ENCODE measurements around the gene CERS1. TPM values are rescaled to one million over a fixed set of nuclear protein-coding genes. Genes with fewer than 3 reads are reported as not detected.

Gene CERS1
- total and polyA plus RNA-seq, 4 donors: 0.28 TPM; not detected in 3

DNA sequence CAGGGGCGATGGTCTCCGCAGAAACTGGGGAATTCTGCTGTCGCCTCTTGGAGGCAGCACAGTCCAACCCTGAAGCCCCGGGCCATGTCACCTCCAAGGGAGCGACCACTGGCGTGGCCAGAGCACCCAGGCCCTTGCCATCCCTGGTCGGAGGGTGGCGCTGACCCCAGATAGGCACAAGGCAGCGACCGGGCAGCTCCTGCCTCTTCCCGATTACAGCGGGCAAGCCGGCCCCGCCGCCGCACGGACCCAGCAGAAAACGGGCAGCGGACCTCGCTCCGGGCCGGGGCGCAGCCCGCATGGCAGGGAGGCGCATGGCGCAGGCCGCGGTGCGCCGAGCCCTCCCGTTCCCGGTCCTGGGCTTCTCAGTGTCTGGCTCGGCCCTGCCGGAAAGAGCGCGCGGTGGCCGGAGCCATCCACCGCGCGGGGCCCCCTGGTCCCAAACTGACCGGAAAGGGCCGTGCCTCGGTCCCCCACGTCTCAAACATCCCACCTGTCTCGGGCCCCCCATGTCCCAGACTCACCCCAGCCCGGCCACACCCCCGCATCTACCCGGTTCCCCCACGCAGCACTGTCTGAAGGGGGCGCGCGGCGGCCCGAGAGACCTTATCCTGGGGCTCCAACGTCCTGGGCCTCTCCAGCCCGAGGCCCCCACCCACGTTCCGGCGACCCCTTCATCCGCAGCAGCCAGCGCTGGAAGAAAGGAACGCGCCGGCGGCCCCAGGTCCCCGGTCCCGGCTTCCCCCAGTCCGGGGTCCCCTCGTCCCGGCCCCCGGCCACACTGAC lies 727 bp downstream of the CERS1 start:
- no peak for DNase-seq (ENCODE audit: low spot score)
- 2% methylated on average over 72 of the region's 72 CpGs for WGBS

DNA sequence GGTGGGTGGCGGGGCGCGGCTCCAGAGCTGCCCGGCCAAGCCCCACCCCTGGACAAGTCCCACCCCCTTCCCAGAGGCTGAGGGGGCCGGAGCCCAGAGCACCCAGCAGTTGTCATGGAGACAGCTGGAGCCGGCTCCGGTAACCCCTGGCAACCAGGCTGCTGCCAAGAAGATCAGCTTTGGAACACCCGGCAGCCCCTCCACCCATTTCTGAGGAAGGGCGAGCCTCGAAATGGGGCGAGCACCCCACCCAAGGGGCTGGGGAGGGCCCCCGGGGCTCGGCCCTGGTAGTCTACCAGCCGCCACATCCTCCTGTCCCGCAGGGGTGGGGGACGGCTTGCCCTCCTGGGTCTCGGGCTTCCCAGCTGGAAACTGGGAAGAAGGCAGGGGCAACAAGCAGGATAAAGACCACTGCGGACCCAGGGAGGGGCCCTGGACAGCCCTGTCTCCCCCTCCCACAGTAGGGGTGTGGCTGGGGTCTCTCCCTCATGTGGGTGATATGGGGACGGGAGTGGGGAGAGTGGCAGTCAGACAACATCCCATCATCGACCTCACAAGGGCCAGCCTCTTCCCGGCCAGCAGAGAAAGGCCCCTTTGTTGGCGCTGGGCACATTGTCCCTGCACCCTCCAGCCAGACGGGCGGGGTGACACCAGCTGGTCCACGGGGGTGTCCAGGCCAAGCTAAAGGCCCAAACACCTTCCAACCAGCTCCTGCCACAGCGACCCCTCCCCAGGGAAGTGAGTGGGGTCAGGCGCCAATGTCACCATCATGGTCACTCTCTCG lies 1.5 kb downstream of the CERS1 start:
- Histone ChIP-seq H3K27me3 (ENCODE audit: control insufficient read depth in 4 of 4, insufficient read depth in 4 of 4, low read length in 3 of 4) (peaks cover 0 to 5% (median 0%) of the 10 kb centered on the region in 4 donors), H3K4me3 (ENCODE audit: low read depth in 1 of 3, low read length in 3 of 3) (no peak overlapping the region), H3K9me3 (ENCODE audit: control insufficient read depth in 4 of 4, low read length in 3 of 4) (no peaks in the 10 kb centered on the region), H3K27ac (ENCODE audit: low read depth in 1 of 2, low read length in 2 of 2) (no peak overlapping the region), H3K36me3 (ENCODE audit: control insufficient read depth in 4 of 4, insufficient read depth in 3 of 4, low read depth in 1 of 4, low read length in 3 of 4) (peaks cover 0 to 4% (median 2%) of the 10 kb centered on the region in 4 donors), H3K9ac (ENCODE audit: low read depth in 1 of 2, low read length in 2 of 2) (no peak overlapping the region), H3K4me1 (ENCODE audit: control insufficient read depth in 4 of 4, insufficient read depth in 4 of 4, low read length in 3 of 4) (peaks cover 2 to 21% (median 10%) of the 10 kb centered on the region in 4 donors)
- no peak for DNase-seq (ENCODE audit: low spot score)
- 16% methylated on average over 28 of the region's 28 CpGs for WGBS
- TF ChIP-seq, protein P1, sequence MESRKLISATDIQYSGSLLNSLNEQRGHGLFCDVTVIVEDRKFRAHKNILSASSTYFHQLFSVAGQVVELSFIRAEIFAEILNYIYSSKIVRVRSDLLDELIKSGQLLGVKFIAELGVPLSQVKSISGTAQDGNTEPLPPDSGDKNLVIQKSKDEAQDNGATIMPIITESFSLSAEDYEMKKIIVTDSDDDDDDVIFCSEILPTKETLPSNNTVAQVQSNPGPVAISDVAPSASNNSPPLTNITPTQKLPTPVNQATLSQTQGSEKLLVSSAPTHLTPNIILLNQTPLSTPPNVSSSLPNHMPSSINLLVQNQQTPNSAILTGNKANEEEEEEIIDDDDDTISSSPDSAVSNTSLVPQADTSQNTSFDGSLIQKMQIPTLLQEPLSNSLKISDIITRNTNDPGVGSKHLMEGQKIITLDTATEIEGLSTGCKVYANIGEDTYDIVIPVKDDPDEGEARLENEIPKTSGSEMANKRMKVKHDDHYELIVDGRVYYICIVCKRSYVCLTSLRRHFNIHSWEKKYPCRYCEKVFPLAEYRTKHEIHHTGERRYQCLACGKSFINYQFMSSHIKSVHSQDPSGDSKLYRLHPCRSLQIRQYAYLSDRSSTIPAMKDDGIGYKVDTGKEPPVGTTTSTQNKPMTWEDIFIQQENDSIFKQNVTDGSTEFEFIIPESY (IDR thresholded peaks at IDR 0.05): no peak
- TF ChIP-seq, protein P2, sequence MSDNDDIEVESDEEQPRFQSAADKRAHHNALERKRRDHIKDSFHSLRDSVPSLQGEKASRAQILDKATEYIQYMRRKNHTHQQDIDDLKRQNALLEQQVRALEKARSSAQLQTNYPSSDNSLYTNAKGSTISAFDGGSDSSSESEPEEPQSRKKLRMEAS (IDR thresholded peaks at IDR 0.05): no peak
- TF ChIP-seq TAF1 (conservative IDR thresholded peaks at IDR 0.05) (no peak), JUND (IDR thresholded peaks at IDR 0.05) (no peak), RAD21 (IDR thresholded peaks at IDR 0.05) (no peak), SP1 (IDR thresholded peaks at IDR 0.05) (no peak), RXRA (IDR thresholded peaks at IDR 0.05) (no peak), HNF4G (IDR thresholded peaks at IDR 0.05) (no peak), FOXA1 (IDR thresholded peaks at IDR 0.05) (no peak), NR2F2 (IDR thresholded peaks at IDR 0.05) (no peak), YY1 (IDR thresholded peaks at IDR 0.05) (no peak), GABPA (IDR thresholded peaks at IDR 0.05 in 1 of 2, conservative IDR thresholded peaks at IDR 0.05 in 1 of 2) (no peak)
- TF ChIP-seq, protein P3, sequence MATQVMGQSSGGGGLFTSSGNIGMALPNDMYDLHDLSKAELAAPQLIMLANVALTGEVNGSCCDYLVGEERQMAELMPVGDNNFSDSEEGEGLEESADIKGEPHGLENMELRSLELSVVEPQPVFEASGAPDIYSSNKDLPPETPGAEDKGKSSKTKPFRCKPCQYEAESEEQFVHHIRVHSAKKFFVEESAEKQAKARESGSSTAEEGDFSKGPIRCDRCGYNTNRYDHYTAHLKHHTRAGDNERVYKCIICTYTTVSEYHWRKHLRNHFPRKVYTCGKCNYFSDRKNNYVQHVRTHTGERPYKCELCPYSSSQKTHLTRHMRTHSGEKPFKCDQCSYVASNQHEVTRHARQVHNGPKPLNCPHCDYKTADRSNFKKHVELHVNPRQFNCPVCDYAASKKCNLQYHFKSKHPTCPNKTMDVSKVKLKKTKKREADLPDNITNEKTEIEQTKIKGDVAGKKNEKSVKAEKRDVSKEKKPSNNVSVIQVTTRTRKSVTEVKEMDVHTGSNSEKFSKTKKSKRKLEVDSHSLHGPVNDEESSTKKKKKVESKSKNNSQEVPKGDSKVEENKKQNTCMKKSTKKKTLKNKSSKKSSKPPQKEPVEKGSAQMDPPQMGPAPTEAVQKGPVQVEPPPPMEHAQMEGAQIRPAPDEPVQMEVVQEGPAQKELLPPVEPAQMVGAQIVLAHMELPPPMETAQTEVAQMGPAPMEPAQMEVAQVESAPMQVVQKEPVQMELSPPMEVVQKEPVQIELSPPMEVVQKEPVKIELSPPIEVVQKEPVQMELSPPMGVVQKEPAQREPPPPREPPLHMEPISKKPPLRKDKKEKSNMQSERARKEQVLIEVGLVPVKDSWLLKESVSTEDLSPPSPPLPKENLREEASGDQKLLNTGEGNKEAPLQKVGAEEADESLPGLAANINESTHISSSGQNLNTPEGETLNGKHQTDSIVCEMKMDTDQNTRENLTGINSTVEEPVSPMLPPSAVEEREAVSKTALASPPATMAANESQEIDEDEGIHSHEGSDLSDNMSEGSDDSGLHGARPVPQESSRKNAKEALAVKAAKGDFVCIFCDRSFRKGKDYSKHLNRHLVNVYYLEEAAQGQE (IDR thresholded peaks at IDR 0.05): no peak
- TF ChIP-seq, protein P4, sequence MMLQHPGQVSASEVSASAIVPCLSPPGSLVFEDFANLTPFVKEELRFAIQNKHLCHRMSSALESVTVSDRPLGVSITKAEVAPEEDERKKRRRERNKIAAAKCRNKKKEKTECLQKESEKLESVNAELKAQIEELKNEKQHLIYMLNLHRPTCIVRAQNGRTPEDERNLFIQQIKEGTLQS (IDR thresholded peaks at IDR 0.05): no peak

More for the DNA sequence above, 727 bp downstream of the CERS1 start:
- TF ChIP-seq JUND (IDR thresholded peaks at IDR 0.05) (no peak), HNF4G (IDR thresholded peaks at IDR 0.05) (no peak), EGR1 (IDR thresholded peaks at IDR 0.05; ENCODE audit: low read depth in 2 of 2) (no peak), RAD21 (IDR thresholded peaks at IDR 0.05) (peak in 1 of 2 donors; percentile 39)
- TF ChIP-seq, protein P5, sequence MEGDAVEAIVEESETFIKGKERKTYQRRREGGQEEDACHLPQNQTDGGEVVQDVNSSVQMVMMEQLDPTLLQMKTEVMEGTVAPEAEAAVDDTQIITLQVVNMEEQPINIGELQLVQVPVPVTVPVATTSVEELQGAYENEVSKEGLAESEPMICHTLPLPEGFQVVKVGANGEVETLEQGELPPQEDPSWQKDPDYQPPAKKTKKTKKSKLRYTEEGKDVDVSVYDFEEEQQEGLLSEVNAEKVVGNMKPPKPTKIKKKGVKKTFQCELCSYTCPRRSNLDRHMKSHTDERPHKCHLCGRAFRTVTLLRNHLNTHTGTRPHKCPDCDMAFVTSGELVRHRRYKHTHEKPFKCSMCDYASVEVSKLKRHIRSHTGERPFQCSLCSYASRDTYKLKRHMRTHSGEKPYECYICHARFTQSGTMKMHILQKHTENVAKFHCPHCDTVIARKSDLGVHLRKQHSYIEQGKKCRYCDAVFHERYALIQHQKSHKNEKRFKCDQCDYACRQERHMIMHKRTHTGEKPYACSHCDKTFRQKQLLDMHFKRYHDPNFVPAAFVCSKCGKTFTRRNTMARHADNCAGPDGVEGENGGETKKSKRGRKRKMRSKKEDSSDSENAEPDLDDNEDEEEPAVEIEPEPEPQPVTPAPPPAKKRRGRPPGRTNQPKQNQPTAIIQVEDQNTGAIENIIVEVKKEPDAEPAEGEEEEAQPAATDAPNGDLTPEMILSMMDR (IDR thresholded peaks at IDR 0.05; ENCODE audit: low read depth, low read length, missing input control): peak; percentile 13
- TF ChIP-seq, protein P1 (IDR thresholded peaks at IDR 0.05): no peak
- Histone ChIP-seq H3K4me3 (ENCODE audit: low read depth in 1 of 3, low read length in 3 of 3) (peak overlapping the region in 1 of 3 donors; percentile 49), H3K4me1 (ENCODE audit: control insufficient read depth in 4 of 4, insufficient read depth in 4 of 4, low read length in 3 of 4) (peaks cover 2 to 21% (median 10%) of the 10 kb centered on the region in 4 donors), H3K27me3 (ENCODE audit: control insufficient read depth in 4 of 4, insufficient read depth in 4 of 4, low read length in 3 of 4) (peaks cover 0 to 5% (median 0%) of the 10 kb centered on the region in 4 donors), H3K9ac (ENCODE audit: low read depth in 1 of 2, low read length in 2 of 2) (no peak overlapping the region), H3K9me3 (ENCODE audit: control insufficient read depth in 4 of 4, low read length in 3 of 4) (no peaks in the 10 kb centered on the region), H3K27ac (ENCODE audit: low read depth in 1 of 2, low read length in 2 of 2) (no peak overlapping the region), H3K36me3 (ENCODE audit: control insufficient read depth in 4 of 4, insufficient read depth in 3 of 4, low read depth in 1 of 4, low read length in 3 of 4) (peaks cover 0 to 10% (median 4%) of the 10 kb centered on the region in 4 donors)
